HL-60 (cell line): ENCODE data around the gene DSCAML1.

Experiments
- DNase-seq, 2 experiments: peaks; one replicate each; pipeline ENCODE4 v3.0.0-alpha.2; 2010 to 2020; ENCODE audit warnings: low read depth in 1 of 2, low spot score in 1 of 2
- H3K27ac ChIP-seq: fragments of 250-450 bp; sonication (Bioruptor Pico); replicated peaks from 2 replicates; pipeline ENCODE4 v1.5.1; 2020; ENCODE audit warnings: mild to moderate bottlenecking, moderate library complexity
- H3K27me3 ChIP-seq: fragments of 250-450 bp; sonication (Bioruptor Pico); 2 replicates; pipeline ENCODE4 v1.5.1; 2021; ENCODE audit warnings: mild to moderate bottlenecking, moderate library complexity; ENCODE audit not compliant: insufficient read depth, poor library complexity, severe bottlenecking
- H3K4me3 ChIP-seq: replicated peaks from 2 replicates; pipeline ENCODE4 v1.5.1; 2011; ENCODE audit warnings: mild to moderate bottlenecking, control low read depth, low read length; ENCODE audit not compliant: insufficient read depth
- GABPA ChIP-seq: IDR thresholded peaks from 2 replicates; pipeline ENCODE4 v1.6.1; 2012; ENCODE audit warnings: low read depth
- POLR2AphosphoS5 ChIP-seq: IDR thresholded peaks from 2 replicates; pipeline ENCODE4 v1.6.1; 2012; ENCODE audit warnings: low read depth
- SPI1 ChIP-seq: IDR thresholded peaks from 2 replicates; pipeline ENCODE4 v1.6.1; 2012; ENCODE audit warnings: low read depth, mild to moderate bottlenecking, borderline replicate concordance
- TF ChIP-seq, protein P1 (sequence below): IDR thresholded peaks from 2 replicates; pipeline ENCODE4 v1.6.1; 2012; ENCODE audit warnings: low read depth; ENCODE audit not compliant: insufficient replicate concordance
- TF ChIP-seq, protein P2 (sequence below): IDR thresholded peaks from one replicate; pipeline ENCODE4 v1.5.1; 2011; ENCODE audit warnings: low read length, control low read depth, inconsistent platforms; ENCODE audit not compliant: insufficient read depth

The DSCAML1 gene

DNA sequence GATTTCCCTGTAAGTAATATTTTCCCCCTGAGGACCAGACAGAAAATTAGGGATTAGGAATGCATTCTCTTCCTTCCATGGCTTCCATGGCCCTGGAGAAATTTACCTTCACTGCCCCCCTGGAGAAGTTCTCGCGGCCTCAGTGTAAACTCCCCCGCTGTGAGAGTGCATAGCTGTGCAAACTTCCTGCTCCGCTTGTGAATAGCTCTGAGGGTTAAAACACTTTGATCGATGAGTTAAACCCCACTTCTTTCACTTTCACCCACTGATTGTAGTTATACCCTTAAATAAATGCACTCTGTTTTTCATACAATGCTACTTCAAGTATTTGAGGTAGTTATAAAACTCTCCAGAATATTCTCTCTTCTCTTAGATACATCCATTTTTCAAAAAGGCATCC lies 190.8 kb downstream of the DSCAML1 start:
- no peak for DNase-seq
- Histone ChIP-seq H3K4me3 (no peak overlapping the region), H3K27me3 (peaks cover 3% of the 10 kb centered on the region), H3K27ac (no peak overlapping the region)
- TF ChIP-seq GABPA = no peak
- TF ChIP-seq SPI1 = no peak
- TF ChIP-seq, protein P1, sequence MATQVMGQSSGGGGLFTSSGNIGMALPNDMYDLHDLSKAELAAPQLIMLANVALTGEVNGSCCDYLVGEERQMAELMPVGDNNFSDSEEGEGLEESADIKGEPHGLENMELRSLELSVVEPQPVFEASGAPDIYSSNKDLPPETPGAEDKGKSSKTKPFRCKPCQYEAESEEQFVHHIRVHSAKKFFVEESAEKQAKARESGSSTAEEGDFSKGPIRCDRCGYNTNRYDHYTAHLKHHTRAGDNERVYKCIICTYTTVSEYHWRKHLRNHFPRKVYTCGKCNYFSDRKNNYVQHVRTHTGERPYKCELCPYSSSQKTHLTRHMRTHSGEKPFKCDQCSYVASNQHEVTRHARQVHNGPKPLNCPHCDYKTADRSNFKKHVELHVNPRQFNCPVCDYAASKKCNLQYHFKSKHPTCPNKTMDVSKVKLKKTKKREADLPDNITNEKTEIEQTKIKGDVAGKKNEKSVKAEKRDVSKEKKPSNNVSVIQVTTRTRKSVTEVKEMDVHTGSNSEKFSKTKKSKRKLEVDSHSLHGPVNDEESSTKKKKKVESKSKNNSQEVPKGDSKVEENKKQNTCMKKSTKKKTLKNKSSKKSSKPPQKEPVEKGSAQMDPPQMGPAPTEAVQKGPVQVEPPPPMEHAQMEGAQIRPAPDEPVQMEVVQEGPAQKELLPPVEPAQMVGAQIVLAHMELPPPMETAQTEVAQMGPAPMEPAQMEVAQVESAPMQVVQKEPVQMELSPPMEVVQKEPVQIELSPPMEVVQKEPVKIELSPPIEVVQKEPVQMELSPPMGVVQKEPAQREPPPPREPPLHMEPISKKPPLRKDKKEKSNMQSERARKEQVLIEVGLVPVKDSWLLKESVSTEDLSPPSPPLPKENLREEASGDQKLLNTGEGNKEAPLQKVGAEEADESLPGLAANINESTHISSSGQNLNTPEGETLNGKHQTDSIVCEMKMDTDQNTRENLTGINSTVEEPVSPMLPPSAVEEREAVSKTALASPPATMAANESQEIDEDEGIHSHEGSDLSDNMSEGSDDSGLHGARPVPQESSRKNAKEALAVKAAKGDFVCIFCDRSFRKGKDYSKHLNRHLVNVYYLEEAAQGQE = no peak
- TF ChIP-seq, protein P2, sequence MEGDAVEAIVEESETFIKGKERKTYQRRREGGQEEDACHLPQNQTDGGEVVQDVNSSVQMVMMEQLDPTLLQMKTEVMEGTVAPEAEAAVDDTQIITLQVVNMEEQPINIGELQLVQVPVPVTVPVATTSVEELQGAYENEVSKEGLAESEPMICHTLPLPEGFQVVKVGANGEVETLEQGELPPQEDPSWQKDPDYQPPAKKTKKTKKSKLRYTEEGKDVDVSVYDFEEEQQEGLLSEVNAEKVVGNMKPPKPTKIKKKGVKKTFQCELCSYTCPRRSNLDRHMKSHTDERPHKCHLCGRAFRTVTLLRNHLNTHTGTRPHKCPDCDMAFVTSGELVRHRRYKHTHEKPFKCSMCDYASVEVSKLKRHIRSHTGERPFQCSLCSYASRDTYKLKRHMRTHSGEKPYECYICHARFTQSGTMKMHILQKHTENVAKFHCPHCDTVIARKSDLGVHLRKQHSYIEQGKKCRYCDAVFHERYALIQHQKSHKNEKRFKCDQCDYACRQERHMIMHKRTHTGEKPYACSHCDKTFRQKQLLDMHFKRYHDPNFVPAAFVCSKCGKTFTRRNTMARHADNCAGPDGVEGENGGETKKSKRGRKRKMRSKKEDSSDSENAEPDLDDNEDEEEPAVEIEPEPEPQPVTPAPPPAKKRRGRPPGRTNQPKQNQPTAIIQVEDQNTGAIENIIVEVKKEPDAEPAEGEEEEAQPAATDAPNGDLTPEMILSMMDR = no peak
- no peak for TF ChIP-seq POLR2AphosphoS5

DNA sequence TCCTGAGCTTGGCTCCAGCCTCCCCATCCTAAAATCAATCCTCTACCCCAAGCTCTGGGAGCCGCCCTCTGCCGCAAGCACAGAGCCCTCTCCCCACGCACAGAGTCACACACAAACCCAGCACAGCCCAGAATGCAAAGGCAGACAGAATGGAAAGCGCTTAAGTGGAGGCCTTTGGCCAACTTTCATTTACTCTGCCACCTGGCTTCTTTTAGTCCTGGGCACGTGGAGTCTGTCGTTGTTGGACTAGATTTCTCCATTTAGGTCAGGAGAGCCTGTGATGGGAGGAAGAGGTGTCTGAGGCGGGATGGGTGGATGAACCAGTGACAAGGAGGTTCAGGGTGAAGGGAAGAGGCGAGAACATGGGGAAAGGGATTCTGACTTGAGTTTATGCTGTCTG lies 191.7 kb downstream of the DSCAML1 start:
- TF ChIP-seq GABPA (no peak), POLR2AphosphoS5 (no peak), SPI1 (no peak)
- TF ChIP-seq, protein P1 = no peak
- TF ChIP-seq, protein P2 = no peak
- H3K27me3 ChIP-seq = no peaks in the 10 kb centered on the region

DNA sequence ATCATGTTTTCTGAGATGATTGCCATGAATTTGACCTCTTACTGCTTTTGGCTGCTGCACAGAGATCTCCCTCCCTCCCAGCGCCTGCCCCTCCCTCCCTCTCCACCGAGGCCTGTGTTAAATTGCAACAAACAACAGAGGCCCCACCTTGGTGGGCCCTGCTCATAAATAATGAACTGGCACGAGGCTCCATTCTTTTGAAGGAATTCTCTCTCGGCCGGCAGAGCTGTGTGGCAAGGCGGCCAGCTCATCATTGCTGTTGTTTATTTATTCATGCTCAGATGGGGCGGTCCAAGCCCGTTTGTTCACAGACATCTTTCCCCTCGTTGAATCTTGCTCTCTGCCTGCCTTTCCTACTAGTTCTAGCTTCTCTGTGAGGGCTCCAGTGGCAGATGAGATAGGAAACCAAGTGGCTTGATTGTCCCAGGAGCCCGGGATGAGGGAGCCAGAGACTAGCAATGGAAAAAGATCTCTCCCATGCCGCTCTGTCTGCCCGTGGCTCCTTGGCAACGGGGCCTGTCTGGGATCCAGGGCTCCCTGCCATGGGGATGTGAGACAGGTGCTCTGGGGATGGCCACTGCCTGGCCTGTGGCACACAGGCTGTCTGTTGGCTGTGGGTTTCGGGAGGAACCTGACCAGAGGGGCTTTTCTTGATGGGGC lies 192.6 kb downstream of the DSCAML1 start:
- H3K27ac ChIP-seq = no peak overlapping the region
- H3K4me3 ChIP-seq = no peak overlapping the region
- no peak for DNase-seq
- no peak for TF ChIP-seq POLR2AphosphoS5
- no peak for TF ChIP-seq GABPA
- TF ChIP-seq, protein P1 = no peak
- TF ChIP-seq, protein P2 = no peak
- H3K27me3 ChIP-seq = no peaks in the 10 kb centered on the region

More for the DNA sequence above, 191.7 kb downstream of the DSCAML1 start:
- H3K4me3 ChIP-seq = no peak overlapping the region
- no peak for DNase-seq
- H3K27ac ChIP-seq = no peak overlapping the region
